Subcutaneous adipose tissue (tissue), 4 donors: ENCODE measurements around the gene KCNE4. TPM values are rescaled to one million over a fixed set of nuclear protein-coding genes. Genes with fewer than 3 reads are reported as not detected.

ENCODE experiments used
- total RNA-seq, 4 donors: library from RNA; depleted of rRNA; stranded (reverse); fragments of >200 nt; gene quantifications; one replicate each; pipeline ENCODE4 v1.1.0, GENCODE V29; 2016

KCNE4 gene
- total RNA-seq, 4 donors from 2014 or later = 2.9 to 8.5 (median 6.8) TPM

Other genes with a start within 250 kb of the KCNE4 start
- 10 to 100 TPM; 40.1 to 81.8 (median 42.8) TPM for gene ACSL3, start 191.2 kb upstream of the KCNE4 start, total RNA-seq